Measurements from ENCODE around the gene DPYSL5.

DNA sequence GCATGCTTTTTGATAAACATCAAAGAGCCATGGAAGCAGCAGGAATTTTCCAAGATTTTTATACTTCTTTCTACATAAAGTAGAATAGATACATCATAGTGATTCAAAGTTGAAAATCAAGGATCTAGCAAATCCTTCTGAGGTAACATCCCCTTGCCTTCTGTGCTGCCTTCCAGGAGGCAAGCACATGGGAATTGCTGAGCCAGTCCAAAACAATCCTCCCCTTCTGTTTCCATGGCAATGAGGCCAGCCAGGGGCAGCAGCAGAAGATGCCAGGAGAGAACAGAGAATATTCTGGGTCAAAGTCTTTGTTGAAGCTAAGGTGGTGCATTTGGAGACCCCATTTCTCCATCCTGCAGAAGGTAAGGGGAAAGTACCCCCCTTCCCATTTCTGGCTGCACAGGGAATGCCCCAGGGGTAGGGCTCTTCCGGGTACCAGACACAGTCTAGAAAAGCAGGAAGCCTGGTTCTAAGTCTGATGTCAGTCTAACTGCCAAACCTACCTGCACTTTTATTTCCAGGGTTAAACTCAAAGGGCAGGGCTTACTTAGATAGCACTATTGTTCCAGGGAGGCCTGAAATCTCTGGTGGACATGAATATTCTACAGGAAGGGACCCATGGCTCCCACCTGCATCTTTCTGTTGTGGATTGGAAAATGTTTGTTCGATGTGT is 40.0 kb upstream of the DPYSL5 start:
- no peak for TF ChIP-seq POLR2AphosphoS5 (IDR thresholded peaks at IDR 0.05; ENCODE audit: low read depth, low read length)
- TF ChIP-seq REST (IDR thresholded peaks at IDR 0.05; ENCODE audit: insufficient read depth in 1 of 2, low read depth in 2 of 2, low read length in 2 of 2) = no peak

Data from PFSK-1 (cell line).